HG03108 (cell line): ENCODE data around the gene SLC43A1.

Experiments
- ATAC-seq: cut with Tn5 transposase; IDR thresholded peaks from one replicate; pipeline ENCODE4 v1.9.1; 2021; ENCODE audit warnings: moderate library complexity; ENCODE audit not compliant: unreplicated experiment

The SLC43A1 gene

GRCh38 chr11:57479911-57480310 is 35.6 kb downstream of the SLC43A1 start:
- ATAC-seq: no peak

- no peak for ATAC-seq
Observed at GRCh38 chr11:57479021-57479663, 36.4 kb downstream of the SLC43A1 start.

GRCh38 chr11:57477507-57478189 is 37.9 kb downstream of the SLC43A1 start:
- ATAC-seq: no peak

DNA sequence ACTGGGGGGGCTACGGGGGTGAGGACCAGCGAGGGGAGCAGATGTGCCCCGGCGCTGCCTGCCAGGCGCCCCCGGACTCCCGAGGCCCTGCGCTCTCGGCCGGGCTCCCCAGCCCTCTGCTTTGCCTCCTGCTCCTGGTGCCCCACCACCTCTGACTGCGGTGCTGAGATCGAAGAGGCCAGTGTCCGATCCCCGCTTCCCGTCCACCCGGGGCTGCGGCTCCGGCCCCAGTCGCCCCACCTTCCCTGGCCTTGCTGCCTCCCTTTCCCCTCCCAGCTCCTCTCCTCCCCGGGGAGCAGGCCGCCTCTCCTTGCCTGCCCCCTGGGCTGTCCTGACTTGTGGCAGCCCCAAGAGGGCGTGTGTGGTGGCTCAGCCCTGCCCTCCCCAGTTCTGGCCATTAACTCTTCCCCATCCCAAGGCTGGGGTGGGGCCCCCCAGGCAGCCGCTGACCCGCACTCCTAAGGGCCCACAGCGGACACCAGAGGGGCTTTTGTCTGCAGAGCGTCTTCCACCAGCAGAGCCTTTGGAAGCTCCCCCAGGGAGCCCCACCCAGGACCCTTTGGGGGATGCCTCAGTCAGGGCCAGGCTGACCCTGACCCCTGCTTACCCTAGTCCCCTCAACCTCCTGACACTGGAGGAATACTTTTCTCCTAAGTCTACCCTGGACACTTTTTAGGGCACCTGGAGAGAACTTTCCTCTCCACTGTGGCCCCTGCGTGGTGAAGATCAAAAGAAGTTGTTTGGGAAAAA is 38.6 kb downstream of the SLC43A1 start:
- peak; percentile 45 for ATAC-seq

DNA sequence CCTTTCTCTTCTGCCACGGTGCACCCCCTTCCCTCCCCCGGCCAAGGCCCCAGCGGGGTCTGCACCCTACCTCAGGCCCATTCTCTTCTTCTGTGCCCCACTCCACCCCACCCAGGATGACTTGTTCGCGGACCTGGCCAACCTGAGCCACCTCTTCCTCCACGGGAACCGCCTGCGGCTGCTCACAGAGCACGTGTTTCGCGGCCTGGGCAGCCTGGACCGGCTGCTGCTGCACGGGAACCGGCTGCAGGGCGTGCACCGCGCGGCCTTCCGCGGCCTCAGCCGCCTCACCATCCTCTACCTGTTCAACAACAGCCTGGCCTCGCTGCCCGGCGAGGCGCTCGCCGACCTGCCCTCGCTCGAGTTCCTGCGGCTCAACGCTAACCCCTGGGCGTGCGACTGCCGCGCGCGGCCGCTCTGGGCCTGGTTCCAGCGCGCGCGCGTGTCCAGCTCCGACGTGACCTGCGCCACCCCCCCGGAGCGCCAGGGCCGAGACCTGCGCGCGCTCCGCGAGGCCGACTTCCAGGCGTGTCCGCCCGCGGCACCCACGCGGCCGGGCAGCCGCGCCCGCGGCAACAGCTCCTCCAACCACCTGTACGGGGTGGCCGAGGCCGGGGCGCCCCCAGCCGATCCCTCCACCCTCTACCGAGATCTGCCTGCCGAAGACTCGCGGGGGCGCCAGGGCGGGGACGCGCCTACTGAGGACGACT is 39.3 kb downstream of the SLC43A1 start:
- peak; percentile 23 for ATAC-seq

- no peak for ATAC-seq
Observed at GRCh38 chr11:57475671-57476046, 39.8 kb downstream of the SLC43A1 start.

GRCh38 chr11:57475191-57475590 is 40.3 kb downstream of the SLC43A1 start:
- no peak for ATAC-seq

- no peak for ATAC-seq
Observed at GRCh38 chr11:57474803-57475115, 40.7 kb downstream of the SLC43A1 start.

- peak; percentile 32 for ATAC-seq
Observed at GRCh38 chr11:57474017-57474802, 41.3 kb downstream of the SLC43A1 start.

DNA sequence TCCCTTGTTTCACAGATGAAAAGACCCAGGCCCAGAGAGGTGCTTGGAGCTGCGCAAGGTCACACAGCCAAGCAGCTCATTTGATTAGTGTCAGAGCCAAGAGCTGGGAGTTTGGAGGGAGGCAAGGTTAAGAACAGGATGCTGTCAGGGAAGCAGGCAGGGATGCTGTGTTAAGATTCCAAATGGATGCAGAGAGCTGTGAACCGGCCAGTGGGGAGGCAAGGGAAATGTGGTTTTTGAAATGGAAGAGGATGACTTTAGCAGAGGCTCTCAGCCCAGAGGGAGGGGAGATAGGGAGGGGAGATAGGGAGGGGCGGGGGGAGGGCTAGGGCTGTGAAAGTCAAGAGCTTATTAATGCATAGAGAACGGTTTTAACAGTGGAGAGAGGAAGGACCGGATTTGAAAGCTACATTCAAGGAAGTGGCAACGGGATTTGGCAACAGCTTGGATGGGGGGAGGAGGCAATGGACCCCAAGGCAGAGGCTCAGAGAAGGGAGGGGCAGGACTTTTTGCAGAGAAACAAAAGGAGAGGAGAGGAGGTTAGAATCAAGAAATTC is 42.1 kb downstream of the SLC43A1 start:
- no peak for ATAC-seq

DNA sequence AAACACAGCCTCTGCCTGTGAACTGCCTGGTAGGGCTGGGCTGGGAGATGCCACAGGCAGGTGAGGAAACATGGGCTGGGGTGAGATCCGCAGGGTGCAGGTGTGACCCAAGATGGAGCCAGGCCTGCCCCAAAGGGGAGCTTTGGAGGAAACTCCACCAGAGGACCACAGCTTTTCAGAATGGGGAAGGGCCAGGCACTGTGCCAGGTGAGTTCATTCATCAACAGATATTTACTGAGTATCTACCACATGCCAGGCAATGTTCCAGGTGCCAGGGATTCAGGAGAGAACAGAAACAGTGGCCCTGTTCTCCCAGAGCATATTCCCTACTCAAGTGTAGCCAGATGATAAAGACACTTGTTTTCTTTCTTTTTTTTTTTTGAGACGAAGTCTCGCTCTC is 44.0 kb downstream of the SLC43A1 start:
- no peak for ATAC-seq

DNA sequence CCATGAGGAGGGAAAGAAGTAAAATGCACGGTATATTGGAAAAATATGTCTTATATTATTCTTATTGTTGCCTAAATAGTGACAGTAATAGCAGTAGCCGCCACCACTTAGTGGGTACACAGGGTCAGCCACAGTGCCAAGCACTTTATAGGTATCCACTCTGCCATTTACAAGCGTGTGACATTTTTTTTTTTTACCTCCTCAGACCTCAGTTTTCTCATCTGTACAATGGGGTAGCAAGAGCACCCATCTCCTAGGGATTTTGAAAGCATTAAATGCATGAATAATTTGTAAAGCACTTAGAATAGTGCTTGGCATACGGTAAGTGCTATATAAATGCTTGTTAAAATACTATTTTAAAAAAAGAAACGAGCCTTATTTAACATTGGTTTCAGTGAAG is 46.2 kb downstream of the SLC43A1 start:
- ATAC-seq: no peak

DNA sequence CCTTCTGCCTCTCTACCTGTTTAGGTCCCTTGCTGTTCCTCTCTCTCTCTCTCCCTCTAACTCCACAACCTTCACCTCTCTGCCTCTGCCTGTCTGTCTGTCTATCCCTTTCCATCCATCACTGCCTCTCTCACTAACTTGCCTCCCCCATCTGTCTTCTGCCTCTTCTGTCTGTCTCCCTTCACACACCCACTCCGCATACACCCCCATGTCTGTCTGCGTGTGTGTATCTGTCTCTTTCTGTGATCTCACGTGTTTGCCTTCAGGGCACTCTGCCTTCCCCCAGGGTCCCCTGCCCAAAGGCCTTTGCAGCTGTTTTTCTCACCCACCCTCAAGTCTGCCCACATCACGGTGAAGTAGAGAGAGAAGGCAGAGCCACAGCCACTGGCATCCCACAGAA is 47.2 kb downstream of the SLC43A1 start:
- ATAC-seq: no peak

GRCh38 chr11:57467508-57468157 is 47.9 kb downstream of the SLC43A1 start:
- no peak for ATAC-seq

GRCh38 chr11:57466680-57467079 is 48.8 kb downstream of the SLC43A1 start:
- no peak for ATAC-seq

DNA sequence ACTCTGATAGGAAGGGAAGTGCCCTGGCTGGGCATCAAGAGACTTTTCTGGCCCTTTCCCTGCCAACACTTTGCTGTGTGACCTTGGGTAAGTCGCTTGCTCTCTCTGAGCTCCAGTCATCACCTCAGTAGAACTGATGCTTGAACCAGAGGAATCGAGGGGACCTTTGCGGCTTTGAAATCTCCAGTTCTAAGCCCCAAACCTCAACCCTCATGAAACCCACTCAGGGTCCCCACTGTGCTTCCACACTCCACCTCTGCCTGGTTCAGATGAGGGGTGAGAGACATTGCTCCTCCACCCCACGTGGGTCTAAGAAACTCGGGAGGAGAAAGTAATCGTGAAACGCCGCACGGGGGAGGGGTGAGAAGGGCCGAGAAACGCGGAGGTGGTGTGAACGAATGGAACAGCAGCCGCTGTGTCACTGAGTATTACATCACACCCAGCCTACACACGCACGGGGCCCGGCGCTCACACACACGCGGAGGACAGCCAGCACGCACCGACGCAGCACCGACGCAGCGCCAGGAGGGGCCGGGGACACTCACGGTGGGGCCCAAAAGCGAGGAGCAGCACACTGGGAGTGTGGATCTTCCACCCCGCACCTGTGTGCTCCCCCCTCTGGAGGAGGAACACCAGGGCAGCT is 50.8 kb downstream of the SLC43A1 start:
- ATAC-seq: no peak

GRCh38 chr11:57463671-57464538 is 51.6 kb downstream of the SLC43A1 start:
- no peak for ATAC-seq

DNA sequence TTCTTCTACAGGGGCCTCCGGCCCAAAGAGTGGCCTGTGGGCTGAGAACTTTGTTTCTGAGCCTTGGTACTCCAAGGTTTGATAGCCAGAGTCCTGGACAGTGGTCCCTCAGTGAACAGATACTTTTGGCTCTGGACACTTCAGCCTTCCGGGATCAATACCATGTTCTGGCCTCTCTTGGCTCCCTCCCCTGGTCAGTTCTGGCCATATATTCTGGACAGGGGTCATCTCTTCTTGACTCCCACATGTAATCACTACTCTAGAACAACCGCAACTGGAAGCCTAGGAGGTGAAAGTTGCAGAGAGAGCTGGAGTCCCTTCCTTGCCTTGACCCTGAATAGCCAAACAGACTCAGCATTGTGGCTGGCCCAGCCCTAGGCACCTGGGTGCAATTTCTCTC is 52.9 kb downstream of the SLC43A1 start:
- no peak for ATAC-seq
